GM20431 (cell line): Measurements from ENCODE around the gene PSMB2.

Source experiments
- in situ Hi-C: fragments of 300-500 bp; cut with MseI, MboI; formaldehyde crosslinking; loops from one replicate; pipeline ENCODE4 v1.15.0; 2020; ENCODE audit warnings: low sequenced_read_pairs; ENCODE audit not compliant: unreplicated experiment

Gene PSMB2

GRCh38 chr1:35560256-35561225, 80.8 kb downstream of the PSMB2 start:
- in situ Hi-C loops = loop anchor here (10.0 kb wide), 2 partner anchors 106 to 164 kb away; no protein-coding TSS in a partner anchor

DNA sequence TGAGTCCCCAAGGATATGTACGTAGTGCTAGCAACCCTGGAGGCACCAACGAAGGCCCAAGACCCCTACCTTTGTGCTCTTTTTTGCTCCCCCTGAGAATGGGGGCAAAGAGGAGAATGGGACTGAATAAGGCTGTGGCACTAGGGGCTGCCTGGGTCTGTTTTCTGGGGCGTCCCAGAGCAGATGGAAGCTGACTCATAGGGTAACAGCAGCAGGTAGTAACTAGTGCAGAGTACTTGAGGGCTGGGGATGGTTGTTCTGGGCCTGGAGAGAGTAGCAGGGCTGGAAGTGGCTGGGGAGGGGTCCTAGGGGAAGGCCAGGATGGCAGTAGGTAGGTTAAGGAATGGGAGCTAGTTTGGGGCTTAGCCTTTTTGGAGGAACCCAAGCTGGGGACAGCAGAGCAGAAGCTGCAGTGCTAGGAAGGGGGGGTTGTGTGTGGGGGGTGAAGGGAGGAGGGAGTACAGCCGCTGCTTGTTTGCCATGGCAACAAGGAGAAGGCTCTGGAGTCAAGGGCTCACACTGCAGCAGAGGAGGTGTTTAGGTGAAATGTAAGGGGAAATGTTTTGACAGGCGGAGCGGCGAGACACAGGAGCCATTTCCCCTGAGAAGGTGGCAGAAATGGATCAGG, 81.9 kb downstream of the PSMB2 start:
- in situ Hi-C loops = no loop called here

DNA sequence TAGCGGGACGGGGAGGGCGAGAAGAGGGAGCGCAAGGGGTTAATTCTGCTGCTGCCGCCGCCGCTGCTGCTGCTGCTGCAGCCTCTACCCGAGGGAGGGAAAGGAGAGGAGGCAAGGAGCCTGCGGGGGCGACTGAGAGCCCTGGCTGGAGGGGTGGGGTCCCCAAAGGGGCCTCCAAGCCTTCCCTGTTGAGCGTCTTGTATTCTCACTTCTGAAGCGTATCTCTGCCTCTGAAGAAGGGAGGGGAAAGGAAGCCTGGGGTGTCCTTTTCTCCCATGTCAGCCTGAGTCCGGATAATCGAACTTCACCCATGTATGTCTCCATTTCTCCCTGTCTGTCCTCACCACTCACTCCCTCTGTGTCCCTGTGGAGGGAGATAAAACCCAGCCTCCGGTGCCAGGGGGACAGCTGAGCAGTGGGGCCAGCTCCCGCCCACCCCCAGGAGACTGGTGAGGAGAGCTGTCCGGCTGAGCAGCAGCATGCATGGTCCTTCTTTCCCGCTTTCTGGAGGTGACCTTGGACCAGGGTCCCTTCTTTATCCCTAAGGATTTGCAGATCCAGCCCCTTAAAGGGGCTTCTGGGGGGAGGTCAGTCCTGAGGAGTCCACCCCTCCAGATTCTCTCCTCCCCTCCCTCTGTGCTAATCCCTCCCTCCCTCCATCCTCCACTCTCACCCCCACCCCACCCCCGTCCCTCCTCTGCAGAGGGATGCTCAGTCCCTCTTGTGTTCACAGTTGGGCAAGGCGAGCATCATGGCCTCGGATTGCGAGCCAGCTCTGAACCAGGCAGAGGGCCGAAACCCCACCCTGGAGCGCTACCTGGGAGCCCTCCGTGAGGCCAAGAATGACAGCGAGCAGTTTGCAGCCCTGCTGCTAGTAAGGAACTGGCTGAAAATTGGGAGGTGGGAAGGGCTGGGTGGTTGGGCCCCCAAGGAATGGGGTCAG, 82.7 kb downstream of the PSMB2 start:
- in situ Hi-C loops = no loop called here

DNA sequence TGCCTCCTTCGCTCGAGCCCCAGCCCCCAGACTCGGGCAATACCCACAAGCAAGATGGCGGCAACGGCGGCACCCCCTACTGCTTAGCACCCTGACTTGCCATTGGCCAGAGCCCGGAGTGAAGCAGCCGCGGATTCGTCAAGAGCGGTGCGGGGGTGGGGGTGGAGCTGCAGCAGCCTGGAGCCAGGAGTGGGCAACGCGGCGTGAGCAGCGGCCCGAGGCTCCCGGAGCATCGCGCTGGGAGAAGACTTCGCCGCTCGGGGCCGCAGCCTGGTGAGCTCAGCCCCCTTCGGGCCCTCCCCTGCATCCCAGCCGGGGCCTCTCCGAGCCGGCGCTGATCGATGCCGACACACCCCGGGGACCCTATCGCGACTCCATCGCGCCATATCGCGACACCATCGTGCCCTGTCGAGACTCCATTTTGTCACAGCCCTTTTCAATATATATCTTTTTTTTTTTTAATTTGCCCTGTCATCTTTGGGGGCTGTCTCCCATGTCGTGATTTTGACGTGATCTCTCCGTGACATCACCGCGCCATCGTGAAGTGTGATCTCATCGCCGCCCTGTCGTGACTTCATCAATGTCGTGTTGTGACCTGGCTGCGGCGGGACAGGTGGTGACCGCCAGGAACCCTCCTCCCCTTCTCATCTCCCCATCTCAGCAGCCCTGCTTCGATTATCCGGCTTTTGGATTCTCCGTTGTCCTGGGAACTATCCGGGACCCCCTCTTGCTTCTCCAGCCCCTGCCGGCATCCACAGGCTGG, 83.5 kb downstream of the PSMB2 start, which contains the start of gene NCDN:
TSS of gene NCDN (plus strand) at position 189 of the 763 bp plus-strand sequence. CDS start at position 581, 392 bp downstream.
- in situ Hi-C loops = no loop called here

GRCh38 chr1:35557118-35557610, 84.2 kb downstream of the PSMB2 start, which contains the start of gene KIAA0319L:
Gene KIAA0319L, minus strand, starts transcription at chr1:35557403. Its CDS starts 2,912 bp downstream, at chr1:35554491.
- in situ Hi-C loops = no loop called here

- in situ Hi-C loops = no loop called here
These were observed 84.7 kb downstream of the PSMB2 start for GRCh38 chr1:35556484-35557117.

GRCh38 chr1:35555601-35556477, 85.5 kb downstream of the PSMB2 start:
- in situ Hi-C loops = no loop called here

DNA sequence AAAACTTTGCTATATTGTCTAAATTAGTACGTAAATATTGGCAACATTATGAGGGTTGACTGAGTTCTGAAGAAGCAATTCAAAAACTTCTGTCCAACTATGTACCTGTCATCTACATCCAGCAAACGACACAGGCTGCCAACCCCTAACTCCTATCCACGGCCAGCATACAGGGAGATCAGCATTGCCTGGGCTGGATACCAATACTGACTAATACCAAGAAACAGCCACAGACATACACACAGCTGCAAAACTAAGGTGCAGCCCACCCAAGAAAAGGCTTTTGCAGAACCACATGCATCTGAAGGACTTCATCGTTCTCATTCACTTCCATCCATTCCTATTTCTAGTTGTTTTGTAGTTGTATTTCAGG, 86.1 kb downstream of the PSMB2 start:
- in situ Hi-C loops = no loop called here

DNA sequence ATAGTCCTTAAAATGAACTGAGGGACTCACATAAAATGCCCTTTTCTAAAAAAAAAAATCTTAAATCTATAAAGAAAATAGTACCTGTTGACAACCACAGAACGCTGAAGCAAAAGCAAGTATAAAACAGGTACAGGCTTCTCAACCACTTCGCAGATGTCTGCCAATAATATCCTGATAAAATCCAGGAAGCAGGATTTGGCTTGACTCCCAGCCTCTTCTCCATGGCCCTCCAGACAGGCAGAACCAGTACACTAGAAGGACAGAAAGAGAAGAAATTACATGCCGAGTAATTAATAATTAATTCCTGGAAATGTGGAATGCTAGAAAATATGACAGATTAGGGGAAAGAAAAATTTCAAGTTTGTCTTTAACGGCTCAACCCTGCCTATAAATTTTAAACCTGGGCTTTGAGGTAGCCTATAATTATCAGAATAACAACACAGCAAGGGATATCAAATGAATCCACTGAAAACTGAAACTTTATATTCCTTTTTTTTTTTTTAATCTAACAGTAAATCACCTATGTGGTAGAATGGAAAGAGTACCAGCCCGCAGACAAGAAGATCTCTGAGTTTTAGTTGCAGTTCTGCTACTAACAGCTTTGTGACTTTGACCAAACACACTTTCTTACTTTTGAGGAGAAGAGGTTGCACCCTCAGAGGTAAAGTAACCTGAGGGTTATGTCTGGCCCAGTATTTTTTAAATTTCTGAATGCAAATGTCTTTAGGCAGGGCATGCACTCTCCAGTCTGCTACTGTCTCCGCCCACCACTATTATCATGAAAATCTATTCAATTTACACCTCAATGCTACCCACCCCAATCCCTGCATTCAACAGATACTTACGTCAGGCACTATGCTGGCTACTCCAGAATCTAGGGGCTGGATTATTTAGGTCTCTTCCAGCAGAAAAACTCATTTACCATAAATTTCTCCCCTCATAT, 86.8 kb downstream of the PSMB2 start:
- in situ Hi-C loops = no loop called here

- in situ Hi-C loops = no loop called here
These were observed 87.5 kb downstream of the PSMB2 start for GRCh38 chr1:35553851-35554250.
